ENCODE measurements around the gene KCTD12. TPM values are rescaled to one million over a fixed set of nuclear protein-coding genes. Genes with fewer than 3 reads are reported as not detected.

KCTD12 gene
- total and polyA plus RNA-seq, 12 donors, result 12.5 to 80.8 (median 44.9) TPM

- intact Hi-C loops (cut with DNase I), result no loop called here
- DNase-seq, result peak in 5 of 7 donors; percentile 38 to 61 (median 57)
- no peak overlapping the region for H3K4me3 ChIP-seq
- no peaks in the 10 kb centered on the region for H3K36me3 ChIP-seq (replicated peaks in 1 of 2)
- H3K27me3 ChIP-seq, result no peaks in the 10 kb centered on the region
- H3K4me1 ChIP-seq (replicated peaks in 1 of 2), result peaks cover 0 to 7% of the 10 kb centered on the region in 2 donors
- H3K9me3 ChIP-seq (replicated peaks in 1 of 3), result no peaks in the 10 kb centered on the region
- no peak overlapping the region for H3K27ac ChIP-seq
- TF ChIP-seq, protein P1, sequence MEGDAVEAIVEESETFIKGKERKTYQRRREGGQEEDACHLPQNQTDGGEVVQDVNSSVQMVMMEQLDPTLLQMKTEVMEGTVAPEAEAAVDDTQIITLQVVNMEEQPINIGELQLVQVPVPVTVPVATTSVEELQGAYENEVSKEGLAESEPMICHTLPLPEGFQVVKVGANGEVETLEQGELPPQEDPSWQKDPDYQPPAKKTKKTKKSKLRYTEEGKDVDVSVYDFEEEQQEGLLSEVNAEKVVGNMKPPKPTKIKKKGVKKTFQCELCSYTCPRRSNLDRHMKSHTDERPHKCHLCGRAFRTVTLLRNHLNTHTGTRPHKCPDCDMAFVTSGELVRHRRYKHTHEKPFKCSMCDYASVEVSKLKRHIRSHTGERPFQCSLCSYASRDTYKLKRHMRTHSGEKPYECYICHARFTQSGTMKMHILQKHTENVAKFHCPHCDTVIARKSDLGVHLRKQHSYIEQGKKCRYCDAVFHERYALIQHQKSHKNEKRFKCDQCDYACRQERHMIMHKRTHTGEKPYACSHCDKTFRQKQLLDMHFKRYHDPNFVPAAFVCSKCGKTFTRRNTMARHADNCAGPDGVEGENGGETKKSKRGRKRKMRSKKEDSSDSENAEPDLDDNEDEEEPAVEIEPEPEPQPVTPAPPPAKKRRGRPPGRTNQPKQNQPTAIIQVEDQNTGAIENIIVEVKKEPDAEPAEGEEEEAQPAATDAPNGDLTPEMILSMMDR (IDR thresholded peaks at IDR 0.05), result no peak
- no peak for TF ChIP-seq POLR2A (IDR thresholded peaks at IDR 0.05)
- WGBS, 4 donors, result 57 to 73% (median 64%) methylated on average over 3 of the region's 3 CpGs
Measured at GRCh38 chr13:76861859-76862258, 24.3 kb downstream of the KCTD12 start.

GRCh38 chr13:76860706-76861105, 25.5 kb downstream of the KCTD12 start:
- no peaks in the 10 kb centered on the region for H3K36me3 ChIP-seq (replicated peaks in 1 of 2)
- H3K27me3 ChIP-seq, result no peaks in the 10 kb centered on the region
- WGBS, 4 donors, result 93 to 95% (median 94%) methylated on average over 2 of the region's 2 CpGs
- TF ChIP-seq POLR2A (IDR thresholded peaks at IDR 0.05), result no peak
- TF ChIP-seq, protein P1 (IDR thresholded peaks at IDR 0.05), result no peak
- H3K4me1 ChIP-seq (replicated peaks in 1 of 2), result peaks cover 0 to 7% of the 10 kb centered on the region in 2 donors
- no peak for DNase-seq
- intact Hi-C loops (cut with DNase I), result no loop called here
- no peaks in the 10 kb centered on the region for H3K9me3 ChIP-seq (replicated peaks in 1 of 3)
- no peak overlapping the region for H3K27ac ChIP-seq
- H3K4me3 ChIP-seq, result no peak overlapping the region

DNA sequence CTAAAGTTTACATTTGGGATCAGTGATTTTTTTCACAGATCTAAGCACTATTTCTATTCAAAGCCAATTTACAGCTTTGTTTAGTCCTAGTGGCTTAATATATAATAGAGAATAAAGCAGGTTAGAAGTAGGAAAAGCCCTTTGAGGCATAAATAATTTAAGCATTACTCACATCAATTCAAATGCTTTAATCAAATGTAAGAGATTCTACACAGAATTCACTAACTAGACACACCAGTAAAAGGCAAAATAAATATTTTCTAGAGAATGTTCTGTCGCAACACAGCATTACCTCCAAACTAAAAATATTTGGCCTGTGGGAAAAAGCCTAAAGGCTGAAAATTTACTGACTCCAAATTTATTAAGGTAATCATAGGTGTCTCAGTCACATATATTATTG, 31.3 kb downstream of the KCTD12 start:
- no peak for DNase-seq
- Histone ChIP-seq H3K9me3 (replicated peaks in 1 of 3) (no peaks in the 10 kb centered on the region), H3K27me3 (no peaks in the 10 kb centered on the region), H3K27ac (no peak overlapping the region), H3K36me3 (replicated peaks in 1 of 2) (no peaks in the 10 kb centered on the region), H3K4me1 (replicated peaks in 1 of 2) (peaks cover 8 to 22% of the 10 kb centered on the region in 2 donors), H3K4me3 (no peak overlapping the region)
- TF ChIP-seq, protein P1 (IDR thresholded peaks at IDR 0.05), result no peak
- TF ChIP-seq POLR2A (IDR thresholded peaks at IDR 0.05), result no peak
- WGBS, 4 donors, result 75 to 96% (median 88%) methylated on average over 1 of the region's 1 CpG
- intact Hi-C loops (cut with DNase I), result no loop called here

- TF ChIP-seq, protein P1 (IDR thresholded peaks at IDR 0.05), result no peak
- no peak for TF ChIP-seq POLR2A (IDR thresholded peaks at IDR 0.05)
- Histone ChIP-seq H3K27me3 (no peaks in the 10 kb centered on the region), H3K4me1 (replicated peaks in 1 of 2) (peaks cover 8 to 22% of the 10 kb centered on the region in 2 donors), H3K36me3 (replicated peaks in 1 of 2) (no peaks in the 10 kb centered on the region), H3K9me3 (replicated peaks in 1 of 3) (no peaks in the 10 kb centered on the region), H3K27ac (peak overlapping the region in 2 of 5 donors; percentile 13 to 34), H3K4me3 (no peak overlapping the region)
- 68 to 79% (median 74%) methylated on average over 4 of the region's 4 CpGs for WGBS, 4 donors
- no peak for DNase-seq
- intact Hi-C loops (cut with DNase I), result no loop called here
Measured at GRCh38 chr13:76853921-76854608, 32.1 kb downstream of the KCTD12 start.
